Liver (tissue), 9 donors: ENCODE results near the gene AP1M1. TPM values are rescaled to one million over a fixed set of nuclear protein-coding genes. Genes with fewer than 3 reads are reported as not detected.

Experiments used
- DNase-seq: peaks from one replicate; pipeline ENCODE4 v3.0.0-alpha.2; 2017; ENCODE audit warnings: low spot score
- H3K27ac ChIP-seq, 2 donors: one replicate each; pipeline ENCODE4 v1.7.0; 2013; ENCODE audit warnings: inconsistent platforms in 2 of 2, low read length in 2 of 2, control low read depth in 1 of 2, low read depth in 1 of 2, mild to moderate bottlenecking in 1 of 2
- H3K27me3 ChIP-seq, 4 donors: one replicate each; pipeline versions ENCODE4 v1.6.1 to v1.7.0; 2013; ENCODE audit warnings: low read length in 3 of 4, inconsistent platforms in 1 of 4, mild to moderate bottlenecking in 1 of 4, moderate library complexity in 1 of 4; ENCODE audit not compliant: control insufficient read depth in 4 of 4, insufficient read depth in 4 of 4
- H3K36me3 ChIP-seq, 4 donors: one replicate each; pipeline versions ENCODE4 v1.6.1 to v1.7.0; 2013; ENCODE audit warnings: low read length in 3 of 4, mild to moderate bottlenecking in 3 of 4, low read depth in 1 of 4, moderate library complexity in 1 of 4; ENCODE audit not compliant: control insufficient read depth in 4 of 4, insufficient read depth in 3 of 4
- H3K4me1 ChIP-seq, 4 donors: one replicate each; pipeline versions ENCODE4 v1.6.1 to v1.7.0; 2013; ENCODE audit warnings: low read length in 3 of 4, mild to moderate bottlenecking in 3 of 4, moderate library complexity in 1 of 4; ENCODE audit not compliant: control insufficient read depth in 4 of 4, insufficient read depth in 4 of 4
- H3K4me3 ChIP-seq, 3 donors: one replicate each; pipeline versions ENCODE4 v1.6.1 to v1.7.0; 2013; ENCODE audit warnings: low read length in 3 of 3, control low read depth in 1 of 3, low read depth in 1 of 3, mild to moderate bottlenecking in 1 of 3
- H3K9ac ChIP-seq, 2 donors: one replicate each; pipeline ENCODE4 v1.7.0; 2013; ENCODE audit warnings: low read length in 2 of 2, mild to moderate bottlenecking in 2 of 2, moderate library complexity in 2 of 2, control low read depth in 1 of 2, low read depth in 1 of 2
- H3K9me3 ChIP-seq, 4 donors: one replicate each; pipeline versions ENCODE4 v1.6.1 to v1.7.0; 2013; ENCODE audit warnings: low read length in 3 of 4; ENCODE audit not compliant: control insufficient read depth in 4 of 4
- EGR1 ChIP-seq, 2 donors: IDR thresholded peaks; 2 replicates each; pipeline ENCODE4 v1.6.1; 2016 to 2018; ENCODE audit warnings: antibody characterized with exemption in 2 of 2, low read depth in 2 of 2
- FOXA1 ChIP-seq: IDR thresholded peaks from 2 replicates; pipeline ENCODE4 v1.6.1; 2016; ENCODE audit warnings: antibody characterized with exemption
- FOXA2 ChIP-seq: IDR thresholded peaks from 2 replicates; pipeline ENCODE4 v1.6.1; 2016; ENCODE audit warnings: antibody characterized with exemption
- GABPA ChIP-seq, 2 donors: IDR thresholded peaks in 1 of 2; conservative IDR thresholded peaks in 1 of 2; 2 replicates each; pipeline ENCODE4 v1.6.1; 2016; ENCODE audit warnings: antibody characterized with exemption in 2 of 2, mild to moderate bottlenecking in 1 of 2, moderate library complexity in 1 of 2
- HNF4A ChIP-seq, 2 donors: conservative IDR thresholded peaks; 2 replicates each; pipeline ENCODE4 v1.6.1; 2016; ENCODE audit warnings: antibody characterized with exemption in 2 of 2, mild to moderate bottlenecking in 2 of 2
- HNF4G ChIP-seq: IDR thresholded peaks from 2 replicates; pipeline ENCODE4 v1.6.1; 2016; ENCODE audit warnings: antibody characterized with exemption
- JUND ChIP-seq, 2 donors: IDR thresholded peaks; 2 replicates each; pipeline ENCODE4 v1.6.1; 2016; ENCODE audit warnings: antibody characterized with exemption in 2 of 2
- NR2F2 ChIP-seq: IDR thresholded peaks from 2 replicates; pipeline ENCODE4 v1.6.1; 2016; ENCODE audit warnings: antibody characterized with exemption
- RAD21 ChIP-seq, 2 donors: IDR thresholded peaks; 2 replicates each; pipeline ENCODE4 v1.6.1; 2016; ENCODE audit warnings: antibody characterized with exemption in 2 of 2, mild to moderate bottlenecking in 2 of 2
- RXRA ChIP-seq, 2 donors: IDR thresholded peaks; 2 replicates each; pipeline ENCODE4 v1.6.1; 2017 to 2018; ENCODE audit warnings: antibody characterized with exemption in 2 of 2, mild to moderate bottlenecking in 1 of 2
- SP1 ChIP-seq: IDR thresholded peaks from 2 replicates; pipeline ENCODE4 v1.6.1; 2018; ENCODE audit warnings: antibody characterized with exemption, mild to moderate bottlenecking
- TAF1 ChIP-seq: conservative IDR thresholded peaks from 2 replicates; pipeline ENCODE4 v1.6.1; 2016; ENCODE audit warnings: antibody characterized with exemption, mild to moderate bottlenecking
- YY1 ChIP-seq: IDR thresholded peaks from 2 replicates; pipeline ENCODE4 v1.6.1; 2016; ENCODE audit warnings: antibody characterized with exemption, mild to moderate bottlenecking
- WGBS: extraction: QIAGEN DNeasy Blood & Tissue Kit; methylation state at CpG from one replicate; pipeline ENCODE4 v1.1.7; 2013; 5-methylcytosine and 5-hydroxymethylcytosine counted together
- polyA plus RNA-seq, 2 donors: library from polyadenylated mRNA; stranded (reverse) in 1 of 2; unstranded in 1 of 2; fragments of 200-250 nt in 1 of 2; fragments of >200 nt in 1 of 2; fragmentation: Nextera tagmentation in 1 of 2; extraction: Ambion mirVana in 1 of 2; gene quantifications; one replicate each; pipeline versions ENCODE4 v1.2.1 to v1.2.3, GENCODE V29; 2013 to 2015
- total RNA-seq, 2 donors: library from RNA; depleted of rRNA; stranded (reverse); fragments of >200 nt; gene quantifications; one replicate each; pipeline ENCODE4 v1.2.3, GENCODE V29; 2014
- TF ChIP-seq, protein P1 (sequence below): IDR thresholded peaks from 2 replicates; pipeline ENCODE4 v1.6.1; 2016; ENCODE audit warnings: antibody characterized with exemption
- TF ChIP-seq, protein P2 (sequence below): IDR thresholded peaks from 2 replicates; pipeline ENCODE4 v1.6.1; 2016; ENCODE audit warnings: antibody characterized with exemption
- TF ChIP-seq, protein P3 (sequence below): IDR thresholded peaks from 2 replicates; pipeline ENCODE4 v1.6.1; 2016; ENCODE audit warnings: antibody characterized with exemption
- TF ChIP-seq, protein P4 (sequence below): fragments of 150-350 bp; IDR thresholded peaks from 2 replicates; pipeline ENCODE4 v1.5.1; 2017; ENCODE audit warnings: improper control_type of control experiment, low read depth, low read length; ENCODE audit not compliant: missing input control
- TF ChIP-seq, protein P5 (sequence below): IDR thresholded peaks from 2 replicates; pipeline ENCODE4 v1.6.1; 2016; ENCODE audit warnings: antibody characterized with exemption, mild to moderate bottlenecking
- donor health status: healthy.
- donor health status: healthy.
- donor health status: healthy.
- donor health status: healthy.
- donor health status: healthy.

Gene AP1M1
- total and polyA plus RNA-seq, 4 donors: 25.4 to 62.2 (median 50.4) TPM

DNA sequence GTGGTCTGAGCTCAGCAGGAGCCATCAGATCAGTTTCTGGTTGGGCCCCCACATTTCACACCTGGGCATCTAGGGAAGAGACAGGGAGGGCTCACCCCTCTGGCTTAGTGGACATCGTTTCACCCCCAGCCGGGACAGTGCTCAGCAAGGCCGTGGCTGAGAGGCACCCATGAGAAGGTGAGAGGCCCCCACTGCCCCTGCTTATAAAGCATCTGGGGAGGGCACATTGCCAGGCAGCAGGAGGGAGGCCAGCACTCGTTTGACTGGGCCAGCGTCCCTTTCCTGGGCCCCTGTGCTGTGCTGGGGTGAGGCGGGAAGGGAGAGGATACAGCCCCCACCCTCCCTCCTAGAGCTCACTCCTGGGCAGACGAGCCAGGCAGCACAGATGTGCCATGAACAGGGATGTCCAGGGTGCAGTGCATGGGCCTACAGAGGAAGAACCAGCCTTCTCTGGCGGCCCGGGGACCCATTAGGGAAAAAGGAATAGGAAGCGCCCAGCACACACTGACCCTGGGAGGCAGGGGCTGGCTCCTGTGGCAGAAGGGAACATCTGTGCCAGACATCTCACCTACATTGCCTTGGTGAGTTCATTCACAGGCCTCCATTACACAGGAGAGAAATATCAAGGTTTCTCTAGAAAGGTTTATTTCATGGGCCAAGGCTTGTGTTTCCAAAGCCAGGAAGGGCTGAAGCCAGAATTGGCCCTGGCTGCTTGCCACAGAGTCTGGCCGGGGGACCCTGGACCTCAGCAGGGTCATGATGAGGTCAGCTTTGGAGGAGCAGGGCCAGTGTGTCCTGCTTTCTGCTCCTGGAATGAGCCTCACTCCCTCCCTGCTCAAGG is 7.7 kb downstream of the AP1M1 start:
- peak; percentile 61 for DNase-seq
- TF ChIP-seq SP1 (peak; percentile 74), RXRA (IDR thresholded peaks at IDR 0.05) (peak; percentile 68 to 92), RAD21 (IDR thresholded peaks at IDR 0.05) (peak in 1 of 2 donors; percentile 36), HNF4A (conservative IDR thresholded peaks at IDR 0.05) (peak; percentile 58 to 78), NR2F2 (peak; percentile 54)
- TF ChIP-seq, protein P1, sequence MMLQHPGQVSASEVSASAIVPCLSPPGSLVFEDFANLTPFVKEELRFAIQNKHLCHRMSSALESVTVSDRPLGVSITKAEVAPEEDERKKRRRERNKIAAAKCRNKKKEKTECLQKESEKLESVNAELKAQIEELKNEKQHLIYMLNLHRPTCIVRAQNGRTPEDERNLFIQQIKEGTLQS: no peak
- TF ChIP-seq, protein P2, sequence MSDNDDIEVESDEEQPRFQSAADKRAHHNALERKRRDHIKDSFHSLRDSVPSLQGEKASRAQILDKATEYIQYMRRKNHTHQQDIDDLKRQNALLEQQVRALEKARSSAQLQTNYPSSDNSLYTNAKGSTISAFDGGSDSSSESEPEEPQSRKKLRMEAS: no peak
- peak overlapping the region; percentile 38 to 47 for H3K27ac ChIP-seq
- peaks cover 20 to 59% (median 54%) of the 10 kb centered on the region in 4 donors for H3K4me1 ChIP-seq
- peaks cover 13 to 50% (median 29%) of the 10 kb centered on the region in 4 donors for H3K36me3 ChIP-seq
- 62% methylated on average over 11 of the region's 11 CpGs for WGBS
- H3K4me3 ChIP-seq: no peak overlapping the region
- no peaks in the 10 kb centered on the region for H3K27me3 ChIP-seq
- H3K9ac ChIP-seq: no peak overlapping the region
- no peaks in the 10 kb centered on the region for H3K9me3 ChIP-seq

DNA sequence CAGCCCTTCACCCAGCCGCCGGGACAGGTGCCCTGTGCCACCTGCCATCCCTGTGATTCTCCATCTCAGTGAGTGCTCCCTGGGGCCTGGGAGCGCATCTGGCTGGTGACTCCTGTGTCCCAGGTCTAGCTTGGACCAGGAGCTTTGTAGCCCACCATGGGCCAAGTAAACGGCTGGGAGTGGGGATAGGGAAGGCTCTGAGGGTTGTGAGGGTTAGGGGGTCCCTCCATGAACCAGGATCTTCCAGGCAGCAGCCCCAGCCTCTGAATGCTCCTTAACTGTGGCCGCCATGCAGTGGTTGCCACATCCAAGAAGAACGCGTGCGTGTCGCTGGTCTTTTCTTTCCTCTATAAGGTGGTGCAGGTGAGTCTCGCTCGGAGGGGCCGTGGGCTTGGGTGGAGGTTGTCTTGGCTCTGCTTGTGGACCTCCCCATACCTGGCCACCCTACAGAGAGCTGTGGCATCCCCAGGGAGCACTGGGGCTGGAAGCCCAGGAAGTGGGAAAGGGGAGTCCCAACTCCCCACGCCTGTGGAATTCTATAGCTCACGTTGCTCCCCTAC is 8.4 kb downstream of the AP1M1 start:
- TF ChIP-seq, protein P2: no peak
- TF ChIP-seq, protein P3, sequence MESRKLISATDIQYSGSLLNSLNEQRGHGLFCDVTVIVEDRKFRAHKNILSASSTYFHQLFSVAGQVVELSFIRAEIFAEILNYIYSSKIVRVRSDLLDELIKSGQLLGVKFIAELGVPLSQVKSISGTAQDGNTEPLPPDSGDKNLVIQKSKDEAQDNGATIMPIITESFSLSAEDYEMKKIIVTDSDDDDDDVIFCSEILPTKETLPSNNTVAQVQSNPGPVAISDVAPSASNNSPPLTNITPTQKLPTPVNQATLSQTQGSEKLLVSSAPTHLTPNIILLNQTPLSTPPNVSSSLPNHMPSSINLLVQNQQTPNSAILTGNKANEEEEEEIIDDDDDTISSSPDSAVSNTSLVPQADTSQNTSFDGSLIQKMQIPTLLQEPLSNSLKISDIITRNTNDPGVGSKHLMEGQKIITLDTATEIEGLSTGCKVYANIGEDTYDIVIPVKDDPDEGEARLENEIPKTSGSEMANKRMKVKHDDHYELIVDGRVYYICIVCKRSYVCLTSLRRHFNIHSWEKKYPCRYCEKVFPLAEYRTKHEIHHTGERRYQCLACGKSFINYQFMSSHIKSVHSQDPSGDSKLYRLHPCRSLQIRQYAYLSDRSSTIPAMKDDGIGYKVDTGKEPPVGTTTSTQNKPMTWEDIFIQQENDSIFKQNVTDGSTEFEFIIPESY: no peak
- TF ChIP-seq NR2F2: no peak
- TF ChIP-seq RXRA (IDR thresholded peaks at IDR 0.05): no peak
- no peak for TF ChIP-seq TAF1
- no peak for TF ChIP-seq RAD21 (IDR thresholded peaks at IDR 0.05)
- no peak for TF ChIP-seq HNF4A (conservative IDR thresholded peaks at IDR 0.05)
- no peak for TF ChIP-seq SP1
- TF ChIP-seq, protein P4, sequence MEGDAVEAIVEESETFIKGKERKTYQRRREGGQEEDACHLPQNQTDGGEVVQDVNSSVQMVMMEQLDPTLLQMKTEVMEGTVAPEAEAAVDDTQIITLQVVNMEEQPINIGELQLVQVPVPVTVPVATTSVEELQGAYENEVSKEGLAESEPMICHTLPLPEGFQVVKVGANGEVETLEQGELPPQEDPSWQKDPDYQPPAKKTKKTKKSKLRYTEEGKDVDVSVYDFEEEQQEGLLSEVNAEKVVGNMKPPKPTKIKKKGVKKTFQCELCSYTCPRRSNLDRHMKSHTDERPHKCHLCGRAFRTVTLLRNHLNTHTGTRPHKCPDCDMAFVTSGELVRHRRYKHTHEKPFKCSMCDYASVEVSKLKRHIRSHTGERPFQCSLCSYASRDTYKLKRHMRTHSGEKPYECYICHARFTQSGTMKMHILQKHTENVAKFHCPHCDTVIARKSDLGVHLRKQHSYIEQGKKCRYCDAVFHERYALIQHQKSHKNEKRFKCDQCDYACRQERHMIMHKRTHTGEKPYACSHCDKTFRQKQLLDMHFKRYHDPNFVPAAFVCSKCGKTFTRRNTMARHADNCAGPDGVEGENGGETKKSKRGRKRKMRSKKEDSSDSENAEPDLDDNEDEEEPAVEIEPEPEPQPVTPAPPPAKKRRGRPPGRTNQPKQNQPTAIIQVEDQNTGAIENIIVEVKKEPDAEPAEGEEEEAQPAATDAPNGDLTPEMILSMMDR: no peak
- TF ChIP-seq GABPA (IDR thresholded peaks at IDR 0.05 in 1 of 2, conservative IDR thresholded peaks at IDR 0.05 in 1 of 2): no peak
- TF ChIP-seq EGR1 (IDR thresholded peaks at IDR 0.05; ENCODE audit: low read depth in 2 of 2): no peak
- no peak for TF ChIP-seq FOXA1
- TF ChIP-seq YY1: no peak
- TF ChIP-seq HNF4G: no peak
- TF ChIP-seq, protein P1: no peak
- TF ChIP-seq JUND (IDR thresholded peaks at IDR 0.05): no peak
- no peak for TF ChIP-seq FOXA2
- TF ChIP-seq, protein P5, sequence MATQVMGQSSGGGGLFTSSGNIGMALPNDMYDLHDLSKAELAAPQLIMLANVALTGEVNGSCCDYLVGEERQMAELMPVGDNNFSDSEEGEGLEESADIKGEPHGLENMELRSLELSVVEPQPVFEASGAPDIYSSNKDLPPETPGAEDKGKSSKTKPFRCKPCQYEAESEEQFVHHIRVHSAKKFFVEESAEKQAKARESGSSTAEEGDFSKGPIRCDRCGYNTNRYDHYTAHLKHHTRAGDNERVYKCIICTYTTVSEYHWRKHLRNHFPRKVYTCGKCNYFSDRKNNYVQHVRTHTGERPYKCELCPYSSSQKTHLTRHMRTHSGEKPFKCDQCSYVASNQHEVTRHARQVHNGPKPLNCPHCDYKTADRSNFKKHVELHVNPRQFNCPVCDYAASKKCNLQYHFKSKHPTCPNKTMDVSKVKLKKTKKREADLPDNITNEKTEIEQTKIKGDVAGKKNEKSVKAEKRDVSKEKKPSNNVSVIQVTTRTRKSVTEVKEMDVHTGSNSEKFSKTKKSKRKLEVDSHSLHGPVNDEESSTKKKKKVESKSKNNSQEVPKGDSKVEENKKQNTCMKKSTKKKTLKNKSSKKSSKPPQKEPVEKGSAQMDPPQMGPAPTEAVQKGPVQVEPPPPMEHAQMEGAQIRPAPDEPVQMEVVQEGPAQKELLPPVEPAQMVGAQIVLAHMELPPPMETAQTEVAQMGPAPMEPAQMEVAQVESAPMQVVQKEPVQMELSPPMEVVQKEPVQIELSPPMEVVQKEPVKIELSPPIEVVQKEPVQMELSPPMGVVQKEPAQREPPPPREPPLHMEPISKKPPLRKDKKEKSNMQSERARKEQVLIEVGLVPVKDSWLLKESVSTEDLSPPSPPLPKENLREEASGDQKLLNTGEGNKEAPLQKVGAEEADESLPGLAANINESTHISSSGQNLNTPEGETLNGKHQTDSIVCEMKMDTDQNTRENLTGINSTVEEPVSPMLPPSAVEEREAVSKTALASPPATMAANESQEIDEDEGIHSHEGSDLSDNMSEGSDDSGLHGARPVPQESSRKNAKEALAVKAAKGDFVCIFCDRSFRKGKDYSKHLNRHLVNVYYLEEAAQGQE: no peak
- no peaks in the 10 kb centered on the region for H3K9me3 ChIP-seq
- 82% methylated on average over 14 of the region's 14 CpGs for WGBS
- H3K9ac ChIP-seq: no peak overlapping the region
- peaks cover 13 to 52% (median 31%) of the 10 kb centered on the region in 4 donors for H3K36me3 ChIP-seq
- peak overlapping the region; percentile 38 to 47 for H3K27ac ChIP-seq
- no peak overlapping the region for H3K4me3 ChIP-seq
- H3K4me1 ChIP-seq: peaks cover 15 to 52% (median 47%) of the 10 kb centered on the region in 4 donors
- DNase-seq: no peak
- no peaks in the 10 kb centered on the region for H3K27me3 ChIP-seq
